GM21737 (cell line): ENCODE measurements around the gene FCRL4.
A peak's percentile ranks its signal among the peaks of the same experiment; 100 is the strongest.

Experiments used
- ATAC-seq: cut with Tn5 transposase; IDR thresholded peaks from one replicate; pipeline ENCODE4 v1.9.1; 2021; ENCODE audit warnings: mild to moderate bottlenecking, moderate library complexity; ENCODE audit not compliant: unreplicated experiment

The FCRL4 gene

DNA sequence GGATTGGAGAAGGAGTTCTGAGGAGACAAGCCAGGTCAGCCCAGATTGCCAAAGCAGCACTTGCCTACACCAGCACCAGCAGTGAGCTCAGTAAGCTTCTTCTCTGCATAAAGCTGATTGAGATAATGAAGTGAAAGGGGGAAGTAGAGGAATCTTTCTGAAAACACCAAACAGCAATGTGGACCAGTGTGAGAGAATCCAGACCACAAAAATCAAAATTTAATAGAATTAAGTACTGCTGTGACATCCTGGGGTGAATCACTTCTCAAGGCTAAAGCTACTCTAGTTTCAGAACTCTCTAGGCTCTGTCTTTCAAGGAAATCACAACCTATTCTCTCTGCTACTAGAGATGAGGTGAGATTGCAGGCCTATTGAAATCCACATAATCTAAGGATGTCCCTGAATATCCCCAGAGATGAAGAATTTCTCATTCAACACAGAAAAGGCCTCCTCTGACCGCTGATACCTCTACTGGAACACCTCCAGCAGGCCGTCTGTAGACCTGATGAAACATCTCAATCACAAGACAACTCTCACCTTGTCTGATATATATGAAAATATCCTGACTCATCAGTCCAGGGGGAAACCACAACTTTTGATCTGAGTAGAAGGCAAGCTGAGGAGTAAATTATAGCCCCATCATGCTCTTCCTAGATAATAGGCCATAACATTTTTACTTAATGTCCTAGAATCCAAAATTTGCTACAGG lies at the start of gene FCRL4:
FCRL4 (minus strand) TSS at position 127 of the 709 bp plus-strand sequence. CDS start 141 bp downstream, outside the sequence.
- peak; percentile 43 for ATAC-seq

DNA sequence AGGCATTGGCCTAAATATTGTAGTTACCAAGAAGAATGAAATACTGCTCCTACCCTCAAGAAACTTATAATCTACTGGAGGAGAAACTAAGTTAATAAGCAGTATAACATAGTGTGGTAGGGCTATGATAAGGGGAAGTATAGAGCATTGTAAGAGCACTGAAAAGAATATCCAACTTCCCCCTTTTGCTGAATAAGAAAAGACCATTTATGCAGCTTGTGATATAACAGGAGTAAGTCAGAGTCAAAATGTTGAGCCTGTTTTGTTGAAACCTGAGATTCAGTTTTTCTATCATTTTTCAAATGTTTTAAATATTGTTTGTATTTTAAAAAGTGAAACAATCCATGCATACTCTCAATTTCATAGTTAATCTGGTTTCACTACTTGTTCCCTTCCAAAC lies 48.3 kb upstream of the FCRL4 start:
- ATAC-seq, result no peak

DNA sequence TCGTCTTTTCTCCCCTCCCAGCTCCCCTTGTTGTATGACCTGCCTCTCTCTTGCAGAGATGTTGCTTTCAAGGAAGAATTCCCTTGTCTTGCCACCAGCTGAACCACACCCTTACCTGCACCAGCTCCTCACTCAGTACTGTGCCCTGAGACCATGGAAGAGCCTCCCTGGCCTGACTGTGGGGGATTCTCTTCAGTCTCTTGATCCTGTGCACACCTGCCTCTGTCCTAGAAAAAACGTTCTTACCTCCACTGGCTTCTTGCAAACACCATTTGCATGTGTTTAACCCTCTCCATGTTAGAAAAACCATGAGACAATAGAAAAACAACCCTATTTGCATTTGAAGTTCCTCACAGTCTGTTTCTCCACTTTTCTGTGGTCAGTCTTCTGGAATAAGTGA lies 43.3 kb upstream of the FCRL4 start:
- ATAC-seq, result no peak

DNA sequence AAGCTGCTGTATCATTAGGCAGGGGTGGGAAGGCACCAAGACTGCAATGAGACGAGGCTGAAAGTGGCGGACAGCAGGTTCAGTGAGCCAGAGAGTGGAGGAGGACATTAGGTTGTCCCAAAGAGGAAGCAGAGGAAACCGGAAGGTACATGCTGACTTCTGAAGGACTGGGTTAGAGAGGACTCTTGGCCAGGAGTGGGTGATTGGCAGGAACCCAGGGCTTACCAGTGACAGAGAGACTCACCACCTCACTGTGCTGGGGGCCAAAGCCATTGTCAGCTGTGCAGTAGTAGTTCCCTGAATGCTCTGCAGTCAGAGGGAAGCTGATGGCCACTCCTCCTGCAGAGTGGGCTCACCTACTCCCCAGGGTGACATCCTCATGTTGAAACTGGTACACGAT lies 41.9 kb upstream of the FCRL4 start:
- no peak for ATAC-seq

DNA sequence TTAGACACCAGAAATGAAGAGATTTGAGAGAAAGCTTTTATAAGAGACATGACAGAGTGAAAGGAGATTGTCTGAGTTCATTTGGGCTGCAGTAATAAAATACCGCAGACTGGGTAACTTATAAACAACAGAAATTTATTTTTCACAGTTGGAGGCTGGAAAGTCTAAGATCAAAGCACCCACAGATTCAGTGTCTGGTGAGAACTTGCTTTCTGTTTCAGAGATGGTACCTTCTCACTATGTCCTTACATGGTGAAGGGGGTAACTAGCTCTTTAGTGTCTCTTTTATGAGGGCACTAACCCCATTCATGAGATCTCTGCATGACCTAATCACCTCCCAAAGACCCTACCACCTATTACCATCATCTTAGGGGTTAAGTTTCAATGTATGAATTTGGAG lies 30.9 kb upstream of the FCRL4 start:
- ATAC-seq, result no peak

DNA sequence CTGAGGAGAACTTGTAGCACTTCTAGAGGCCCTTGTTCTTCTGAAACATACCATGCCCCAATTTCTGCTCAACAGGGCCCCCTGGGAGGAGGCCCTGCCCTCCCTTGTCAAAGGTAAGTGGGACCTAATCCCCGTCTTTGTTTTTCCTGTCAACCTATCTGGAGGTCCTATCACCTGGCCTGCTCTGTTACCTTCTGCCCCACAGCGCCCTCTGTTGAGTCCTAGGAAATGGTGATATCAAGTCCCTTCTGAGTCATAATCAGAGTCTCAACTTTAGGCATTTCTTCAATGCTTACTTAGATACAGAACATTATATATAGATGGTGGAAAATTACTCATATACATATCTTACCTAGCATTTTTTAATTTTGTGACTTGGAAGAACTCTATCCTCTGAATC lies 28.2 kb upstream of the FCRL4 start:
- no peak for ATAC-seq

DNA sequence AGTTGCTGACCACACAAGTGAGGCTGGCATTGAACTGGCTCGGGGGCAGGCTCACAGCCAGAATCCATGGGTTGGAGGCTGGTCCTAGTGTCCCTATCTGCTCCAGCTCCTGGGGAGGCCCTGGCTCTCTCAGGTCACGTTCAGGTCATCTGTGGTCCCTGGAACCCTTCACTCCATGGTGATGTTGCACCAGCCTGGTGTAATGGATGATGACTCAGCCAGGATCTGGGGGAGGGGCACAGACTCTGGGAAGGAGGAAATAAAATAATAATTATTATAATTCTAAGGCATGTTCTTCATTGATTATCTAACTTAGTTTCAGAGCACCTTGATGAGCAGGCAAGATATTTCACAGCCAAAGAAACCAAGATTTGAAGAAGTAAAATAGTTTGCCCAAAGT lies 26.6 kb upstream of the FCRL4 start:
- ATAC-seq, result no peak

DNA sequence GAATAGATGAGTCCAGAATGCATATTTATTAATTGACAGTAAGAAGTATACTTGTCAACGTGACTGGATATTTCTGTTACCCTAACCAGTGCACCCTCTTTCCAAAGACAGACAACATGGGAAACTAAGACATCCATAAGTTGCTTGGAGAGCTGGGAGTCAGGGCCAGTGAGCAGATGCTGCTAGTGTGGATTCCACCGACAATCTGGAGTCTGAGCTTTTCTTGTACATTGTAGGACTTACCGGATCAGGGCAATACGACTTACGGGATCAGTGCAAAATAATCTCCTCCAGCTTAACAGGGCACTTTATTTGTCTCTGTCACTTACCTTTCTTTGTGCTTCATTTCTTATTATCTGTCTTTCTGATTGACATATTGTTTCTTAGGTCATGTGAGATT lies 24.6 kb upstream of the FCRL4 start:
- ATAC-seq, result no peak

DNA sequence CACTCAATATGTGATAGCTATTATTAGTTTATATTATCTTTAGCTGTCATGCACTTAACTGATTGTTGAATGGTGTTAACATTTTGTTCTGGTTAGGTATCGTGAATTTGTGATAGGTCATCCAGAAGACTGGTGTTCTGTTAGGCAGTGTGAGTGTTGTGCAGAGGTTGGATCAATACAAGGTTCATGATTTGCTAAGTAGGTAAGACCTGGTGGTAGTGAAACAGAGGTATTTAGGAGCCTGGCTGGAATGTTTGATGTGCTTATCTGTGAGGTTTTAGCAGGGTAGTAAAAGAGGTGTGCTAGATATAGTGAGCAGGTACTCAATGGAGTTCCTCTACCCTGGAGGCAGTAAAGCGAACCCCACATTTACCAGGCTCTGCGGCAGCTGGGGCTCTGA lies 20.3 kb upstream of the FCRL4 start:
- ATAC-seq, result no peak

DNA sequence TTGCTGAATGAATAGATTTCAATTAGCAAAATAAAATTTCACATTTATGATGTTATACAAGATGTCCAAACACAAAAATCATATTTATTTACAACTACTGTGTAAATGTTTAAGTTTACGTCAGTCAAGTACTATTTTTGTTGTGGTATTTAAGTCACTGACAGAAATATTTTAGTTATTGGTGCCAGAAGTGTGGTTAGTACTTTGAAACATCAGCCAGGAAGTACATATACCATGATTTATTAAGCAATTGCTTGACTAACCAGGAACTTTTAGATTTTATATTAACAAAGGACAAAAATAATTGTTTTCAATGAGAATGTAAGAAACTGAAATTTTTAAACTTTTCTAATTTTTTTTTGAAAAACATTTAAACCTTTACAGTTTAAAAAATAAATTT lies 2.4 kb upstream of the FCRL4 start:
- ATAC-seq, result no peak

DNA sequence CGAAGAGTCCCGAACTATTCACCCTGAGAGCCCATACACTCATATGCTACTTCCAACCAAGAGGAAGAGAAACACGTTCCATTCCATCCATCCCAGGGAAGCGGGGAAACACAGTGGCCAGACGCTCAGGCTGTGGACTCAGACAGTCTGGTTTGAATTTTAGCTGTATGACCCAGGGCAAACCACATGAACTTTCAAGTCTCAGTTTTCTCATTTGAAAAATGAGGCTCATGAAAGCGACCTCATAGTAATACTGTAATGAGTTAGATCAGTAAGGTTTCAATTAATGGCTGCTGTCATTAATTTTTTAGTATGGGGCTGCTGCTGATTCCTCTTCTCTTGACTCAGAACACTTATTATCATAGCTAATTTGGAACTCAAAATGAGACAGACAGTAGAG lies 1.5 kb downstream of the FCRL4 start:
- peak; percentile 41 for ATAC-seq

DNA sequence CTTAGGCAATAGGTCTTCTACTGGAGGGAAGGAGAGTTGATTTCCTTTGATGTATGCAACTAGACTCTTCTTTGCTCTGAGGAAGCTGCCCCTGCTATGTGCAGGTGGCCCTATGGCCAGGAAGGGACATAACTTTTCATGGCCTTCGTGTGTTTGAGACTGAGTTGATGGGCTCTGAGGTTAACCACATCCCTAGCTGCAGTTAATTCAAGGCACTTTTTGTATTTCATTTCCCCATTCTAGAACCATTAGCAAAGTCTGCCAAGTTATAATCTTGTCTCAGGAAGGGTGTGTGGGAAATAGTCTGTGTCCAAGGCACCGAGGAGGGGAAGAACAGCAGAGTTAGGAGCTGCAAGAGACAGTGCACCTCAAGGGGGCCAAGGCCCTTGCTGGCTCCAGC lies 2.5 kb downstream of the FCRL4 start:
- ATAC-seq, result peak; percentile 59

DNA sequence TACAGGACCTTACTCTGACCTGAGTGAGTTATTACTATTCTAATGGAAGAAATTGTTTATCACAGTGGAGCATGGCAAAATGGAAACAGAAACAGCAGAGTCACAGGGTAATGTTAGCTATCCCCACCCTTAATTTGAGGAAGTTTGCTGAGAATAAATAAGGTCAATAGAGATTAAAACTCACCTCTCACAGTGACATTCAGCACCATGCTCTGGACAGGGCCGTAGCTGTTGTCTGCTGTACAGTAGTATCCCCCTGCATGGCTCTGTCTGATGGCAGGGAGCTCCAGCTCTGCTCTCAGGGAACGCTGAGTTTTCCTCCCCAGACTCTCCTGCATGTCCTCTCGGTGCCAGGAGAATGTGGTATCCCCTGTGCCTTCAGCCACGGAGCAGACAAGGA lies 11.9 kb downstream of the FCRL4 start:
- ATAC-seq, result no peak

DNA sequence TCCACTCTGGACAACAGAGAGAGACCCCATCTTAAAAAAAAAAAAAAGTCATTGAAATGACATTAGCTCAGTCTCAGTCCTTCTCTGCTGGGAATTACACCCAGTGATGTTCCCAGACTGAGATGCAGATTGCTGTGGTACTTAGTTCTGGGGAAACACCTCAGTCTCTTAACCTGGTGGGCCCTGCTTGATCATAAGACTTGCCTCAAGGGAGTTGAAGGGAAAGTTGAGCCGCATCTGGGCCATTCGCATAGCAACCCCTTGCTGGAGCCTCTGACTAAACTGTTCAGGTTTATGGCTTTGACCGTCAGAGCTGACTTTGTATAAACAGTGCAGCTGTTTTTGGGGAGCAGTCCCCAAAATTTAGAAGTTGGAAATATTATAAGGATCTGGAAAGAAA lies 13.4 kb downstream of the FCRL4 start:
- ATAC-seq, result no peak

DNA sequence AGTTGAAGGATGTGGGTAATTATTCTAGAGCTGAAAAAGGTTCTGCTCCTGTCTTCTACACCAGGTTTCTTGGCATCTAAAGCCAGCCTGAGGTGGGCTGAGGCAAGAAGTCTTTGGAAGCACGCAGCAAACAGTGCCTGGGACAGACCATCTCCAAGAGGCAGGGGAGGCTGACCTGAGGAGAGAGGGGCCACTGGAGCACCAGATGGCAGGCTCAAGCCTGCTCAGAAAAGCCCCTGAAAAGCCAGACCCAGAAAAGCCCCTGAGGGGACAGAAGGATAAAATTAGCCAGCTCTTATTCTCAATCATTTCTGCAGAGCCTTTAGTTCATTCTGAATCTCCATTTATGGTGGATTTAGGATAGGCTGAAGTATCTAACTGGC lies 17.1 kb downstream of the FCRL4 start:
- ATAC-seq, result no peak

DNA sequence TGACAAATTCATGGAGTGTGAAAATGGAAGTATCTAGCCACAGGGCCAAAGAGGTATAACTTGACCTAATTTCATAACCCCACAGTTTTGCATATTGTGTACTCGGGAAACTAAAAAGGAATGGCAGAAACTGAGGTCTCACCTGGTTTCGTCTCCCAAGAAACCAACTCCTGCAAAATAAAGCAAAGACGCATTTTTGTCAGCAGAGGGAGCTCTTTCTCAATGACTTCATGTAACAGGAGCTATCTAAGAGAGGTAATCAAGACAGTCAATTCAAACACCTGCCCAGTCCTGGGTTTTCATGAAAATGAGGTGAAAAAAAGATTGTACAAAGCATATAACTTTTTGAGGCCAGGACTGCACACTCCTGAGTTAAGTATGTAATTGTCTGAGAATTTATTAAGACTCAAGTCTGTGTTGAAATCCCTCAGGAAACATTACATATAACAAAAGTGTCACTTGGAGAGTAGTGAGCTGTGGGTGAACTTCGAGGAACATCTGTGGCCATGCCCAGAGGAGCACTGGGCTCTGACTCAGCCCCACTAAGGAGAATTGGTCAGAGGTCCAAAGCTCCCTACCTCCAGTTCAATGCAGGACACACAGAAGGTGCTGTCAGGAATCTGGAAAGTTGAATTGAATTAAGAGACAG lies 17.6 kb downstream of the FCRL4 start:
- no peak for ATAC-seq

DNA sequence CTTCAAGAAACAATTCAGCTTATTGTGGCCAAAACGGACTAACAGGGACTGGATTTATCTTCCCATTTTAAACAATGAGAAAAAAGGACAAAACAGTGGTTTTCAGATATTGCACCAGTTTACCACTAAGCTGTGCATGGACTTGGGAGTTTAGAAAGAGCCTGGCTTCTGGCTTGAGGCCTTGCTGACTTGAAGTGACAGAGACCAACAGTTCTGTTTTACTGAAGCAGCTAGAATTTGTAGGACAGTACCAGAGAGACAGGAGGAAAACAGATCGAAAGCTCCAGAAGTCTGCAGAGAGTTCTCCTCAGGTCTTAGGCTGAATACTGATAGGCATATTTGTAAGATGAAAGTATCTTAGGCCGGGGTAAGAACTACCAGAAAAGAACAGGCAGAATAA lies 20.5 kb downstream of the FCRL4 start:
- ATAC-seq, result no peak

DNA sequence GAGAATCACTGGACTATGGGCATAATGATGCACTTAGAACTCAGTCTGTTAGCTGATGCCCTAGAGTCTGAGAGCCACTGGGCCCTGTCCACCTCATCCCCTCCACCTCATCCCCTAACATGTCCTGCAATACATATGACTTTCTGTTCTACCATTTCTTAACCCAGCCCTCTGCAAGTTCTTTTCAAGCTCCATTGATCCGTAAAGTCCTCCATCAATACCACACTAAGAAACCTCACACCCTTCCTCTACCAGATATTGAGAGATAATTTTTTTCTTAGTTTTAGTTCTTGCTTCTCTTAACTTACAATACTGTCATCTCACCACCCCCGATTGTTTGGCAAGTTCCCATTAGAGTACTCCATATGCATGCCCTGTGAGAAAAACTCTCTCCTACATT lies 22.1 kb downstream of the FCRL4 start:
- peak; percentile 63 for ATAC-seq

DNA sequence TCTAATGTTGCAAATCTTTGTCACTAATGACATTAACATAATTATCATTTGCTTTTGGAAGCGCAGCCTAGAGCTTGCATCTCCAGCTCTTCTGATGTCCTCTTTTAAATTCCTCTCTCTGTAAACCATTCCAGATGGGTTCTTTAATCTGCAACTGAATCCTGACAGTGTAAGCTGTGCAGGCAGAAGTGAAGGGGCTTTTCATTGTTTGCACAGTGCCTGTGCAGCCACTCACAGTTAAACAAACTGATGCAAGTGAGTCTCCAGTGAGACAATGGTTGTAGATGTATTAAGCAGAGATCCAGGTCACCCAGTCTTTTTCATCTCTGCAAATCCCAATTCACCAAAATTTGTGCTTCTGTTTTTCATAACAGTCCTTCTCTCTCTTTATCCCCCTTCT lies 23.0 kb downstream of the FCRL4 start:
- ATAC-seq, result no peak

DNA sequence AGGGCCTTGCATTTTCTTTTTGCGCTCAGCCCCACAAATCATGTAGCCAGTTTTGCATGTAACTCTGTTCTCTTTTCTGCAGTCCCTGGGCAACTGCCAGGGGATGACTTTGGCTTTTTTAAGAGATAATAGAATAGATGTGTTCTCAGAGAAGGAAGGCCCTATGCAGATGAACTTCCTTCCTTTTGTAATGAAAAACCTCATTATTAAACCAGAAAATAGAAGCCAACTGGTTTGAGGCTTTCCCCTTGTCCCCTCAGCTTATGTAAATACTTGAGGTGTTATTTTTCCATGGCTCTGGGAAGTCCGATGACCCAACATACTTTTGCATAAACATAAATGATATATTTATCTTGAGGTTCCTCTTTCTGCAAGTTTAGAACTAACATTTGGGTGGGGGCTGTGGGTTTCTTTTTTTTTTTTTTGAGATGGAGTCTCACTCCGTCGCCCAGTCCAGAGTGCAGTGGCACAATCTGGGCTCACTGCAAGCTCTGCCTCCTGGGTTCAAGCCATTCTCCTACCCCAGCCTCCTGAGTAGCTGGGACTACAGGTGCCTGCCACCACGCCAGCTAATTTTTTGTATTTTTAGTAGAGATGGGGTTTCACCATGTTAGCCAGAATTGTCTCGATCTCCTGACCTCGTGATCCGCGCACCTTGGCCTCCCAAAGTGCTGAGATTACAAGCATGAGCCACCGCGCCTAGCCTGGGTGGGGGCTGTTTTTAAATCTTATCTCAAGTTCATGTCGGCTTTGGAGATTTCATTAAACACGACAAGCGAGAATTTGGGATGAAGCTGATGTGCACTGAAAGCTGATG lies 31.2 kb downstream of the FCRL4 start:
- ATAC-seq, result peak; percentile 35

DNA sequence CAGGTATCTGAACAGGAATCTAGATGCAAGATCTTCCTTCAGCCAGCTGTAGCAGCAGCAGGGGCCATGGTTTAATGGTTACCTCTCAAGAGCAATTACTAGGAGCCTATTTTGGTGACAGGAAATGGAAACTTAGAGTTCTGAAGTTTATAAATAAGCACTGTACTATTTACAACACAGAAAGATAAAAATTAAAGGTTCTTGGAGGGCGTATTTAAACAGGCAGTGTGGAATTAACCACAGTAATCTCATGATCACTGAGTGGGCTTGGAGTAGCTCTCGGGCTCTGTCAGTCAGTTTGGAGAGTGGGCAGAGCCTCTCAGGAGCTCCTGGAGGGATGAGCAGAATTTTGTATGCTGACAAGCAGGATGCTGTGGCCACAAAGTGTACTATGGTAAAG lies 35.4 kb downstream of the FCRL4 start:
- ATAC-seq, result peak; percentile 63

DNA sequence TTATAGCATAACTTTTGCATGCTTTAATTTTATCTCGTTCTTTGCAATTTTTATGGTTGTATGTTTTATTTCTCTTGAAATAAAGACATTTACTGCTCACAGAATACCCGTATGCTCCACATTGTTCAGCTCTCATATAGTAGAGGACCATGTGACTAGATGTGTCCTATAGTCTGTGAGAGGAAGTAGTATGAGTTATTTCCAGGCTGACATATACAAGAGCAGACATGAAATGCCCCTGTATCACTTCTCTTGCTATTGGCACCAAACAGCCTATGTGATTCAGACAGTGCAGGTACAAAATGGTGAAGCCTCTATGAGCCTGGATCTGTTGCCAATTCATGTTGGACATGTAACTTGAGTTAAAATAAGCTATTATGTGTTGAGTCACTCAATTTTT lies 39.8 kb downstream of the FCRL4 start:
- ATAC-seq, result no peak
